ENCODE measurements around the gene KLHL41.

GRCh38 chr2:169511818-169512217 lies 2.3 kb downstream of the KLHL41 start:
- TF ChIP-seq CTCF (IDR thresholded peaks at IDR 0.05) = no peak
- TF ChIP-seq POLR2AphosphoS5 (IDR thresholded peaks at IDR 0.05) = no peak

Measured in sigmoid colon (tissue), 4 donors.